WTC11 (cell line): ENCODE results near the gene NRXN3. TPM values are rescaled to one million over a fixed set of nuclear protein-coding genes. Genes with fewer than 3 reads are reported as not detected.

Experiments
- ATAC-seq: fragments of 200-7000 bp; cut with Tn5 transposase; 2 replicates; pipeline ENCODE4 v1.10.0; 2021; ENCODE audit warnings: mild to moderate bottlenecking, moderate library complexity
- CTCF ChIA-PET: fragments of 300-600 bp; sonication (Branson Sonifier 250); formaldehyde crosslinking; loops from one replicate; lab custom pipeline; 2021; ENCODE audit warnings: antibody characterized with exemption; lab: Charles Lee
- POLR2A ChIA-PET: fragments of 350-600 bp; sonication (Branson Sonifier 250); formaldehyde crosslinking; loops from one replicate; lab custom pipeline; 2021; ENCODE audit warnings: antibody characterized with exemption; lab: Charles Lee
- DNase-seq: peaks from one replicate; pipeline ENCODE4 v3.0.0; 2021; ENCODE audit warnings: low spot score
- H3K27ac Mint-ChIP-seq: 2 replicates; pipeline ENCODE4 v1.8.0; 2021; ENCODE audit warnings: mixed read lengths
- H3K27me3 Mint-ChIP-seq: 2 replicates; pipeline ENCODE4 v1.8.0; 2021; ENCODE audit warnings: low read depth, mild to moderate bottlenecking, moderate library complexity, mixed read lengths
- H3K36me3 Mint-ChIP-seq: 2 replicates; pipeline ENCODE4 v1.8.0; 2021; ENCODE audit warnings: mixed read lengths
- H3K4me1 Mint-ChIP-seq: 2 replicates; pipeline ENCODE4 v1.8.0; 2022; ENCODE audit warnings: mixed read lengths
- H3K4me3 Mint-ChIP-seq: 2 replicates; pipeline ENCODE4 v1.8.0; 2021; ENCODE audit warnings: mild to moderate bottlenecking, moderate library complexity, mixed read lengths
- H3K9me3 Mint-ChIP-seq: 2 replicates; pipeline ENCODE4 v1.8.0; 2021; ENCODE audit warnings: mixed read lengths
- AFF4 ChIP-seq: sonication (generic); formaldehyde crosslinking; IDR thresholded peaks from 2 replicates; pipeline ENCODE4 v1.8.1; 2023; ENCODE audit warnings: mild to moderate bottlenecking, missing genetic modification reagents, borderline replicate concordance
- ATF1 ChIP-seq: sonication (generic); formaldehyde crosslinking; IDR thresholded peaks from 2 replicates; pipeline ENCODE4 v1.8.1; 2023; ENCODE audit warnings: mild to moderate bottlenecking, moderate library complexity, missing genetic modification reagents
- CTCF ChIP-seq: fragments of 200-600 bp; IDR thresholded peaks from 2 replicates; pipeline ENCODE4 v1.8.0; 2022; ENCODE audit warnings: antibody characterized with exemption
- E2F1 ChIP-seq: sonication (generic); formaldehyde crosslinking; IDR thresholded peaks from 2 replicates; pipeline ENCODE4 v1.8.0; 2022; ENCODE audit warnings: mild to moderate bottlenecking, missing genetic modification reagents
- GABPB1 ChIP-seq: sonication (generic); formaldehyde crosslinking; IDR thresholded peaks from 2 replicates; pipeline ENCODE4 v1.8.1; 2023; ENCODE audit warnings: mild to moderate bottlenecking, missing genetic modification reagents
- MAX ChIP-seq: sonication (generic); formaldehyde crosslinking; IDR thresholded peaks from 2 replicates; pipeline ENCODE4 v1.8.0; 2022; ENCODE audit warnings: mild to moderate bottlenecking, missing genetic modification reagents
- PRDM15 ChIP-seq: sonication (generic); formaldehyde crosslinking; IDR thresholded peaks from 2 replicates; pipeline ENCODE4 v1.8.0; 2022; ENCODE audit warnings: missing genetic modification reagents
- SMAD3 ChIP-seq: sonication (generic); formaldehyde crosslinking; IDR thresholded peaks from 2 replicates; pipeline ENCODE4 v1.8.0; 2022; ENCODE audit warnings: missing genetic modification reagents, mild to moderate bottlenecking, borderline replicate concordance
- SOX15 ChIP-seq: fragments of 250-450 bp; sonication (Bioruptor Pico); IDR thresholded peaks from 2 replicates; pipeline ENCODE4 v1.9.0; 2021; ENCODE audit warnings: mild to moderate bottlenecking
- TEAD4 ChIP-seq: sonication (generic); formaldehyde crosslinking; IDR thresholded peaks from 2 replicates; pipeline ENCODE4 v1.8.0; 2022; ENCODE audit warnings: mild to moderate bottlenecking, missing genetic modification reagents
- USF1 ChIP-seq: sonication (generic); formaldehyde crosslinking; IDR thresholded peaks from 2 replicates; pipeline ENCODE4 v1.8.0; 2022; ENCODE audit warnings: mild to moderate bottlenecking, missing genetic modification reagents
- ZNF416 ChIP-seq: fragments of 250-450 bp; sonication (Bioruptor Pico); IDR thresholded peaks from 2 replicates; pipeline ENCODE4 v1.9.0; 2021; ENCODE audit warnings: mild to moderate bottlenecking, inconsistent platforms
- ZNF425 ChIP-seq: fragments of 250-450 bp; sonication (Bioruptor Pico); conservative IDR thresholded peaks from 2 replicates; pipeline ENCODE4 v1.9.0; 2021; ENCODE audit warnings: mild to moderate bottlenecking
- ZNF671 ChIP-seq: fragments of 250-450 bp; sonication (Bioruptor Pico); IDR thresholded peaks from 2 replicates; pipeline ENCODE4 v1.8.0; 2021; ENCODE audit warnings: mild to moderate bottlenecking
- total RNA-seq: library from RNA; stranded (reverse); gene quantifications from 3 replicates; pipeline ENCODE4 v1.2.3, GENCODE V29; 2021

Gene NRXN3
- total RNA-seq, 1 experiment from 2014 or later = 3.0 TPM

- DNase-seq = no peak
- Mint-ChIP-seq H3K4me1 (no peaks in the 10 kb centered on the region), H3K27ac (no peak overlapping the region), H3K4me3 (no peak overlapping the region), H3K27me3 (no peaks in the 10 kb centered on the region)
- ATAC-seq = no peak
- CTCF ChIA-PET = no interaction called here
- TF ChIP-seq ZNF671 (CRISPR knock-in tag) (no peak), TEAD4 (no peak), ZNF425 (CRISPR knock-in tag) (no peak), ZNF416 (CRISPR knock-in tag) (no peak), SOX15 (no peak), E2F1 (CRISPR knock-in tag) (no peak), USF1 (CRISPR knock-in tag) (no peak), PRDM15 (CRISPR knock-in tag) (no peak), SMAD3 (CRISPR knock-in tag) (no peak), MAX (CRISPR knock-in tag) (no peak), AFF4 (CRISPR knock-in tag) (no peak), ATF1 (CRISPR knock-in tag) (no peak), GABPB1 (no peak), CTCF (no peak)
- TF ChIP-seq, all 79 proteins: peak for 0
- POLR2A ChIA-PET = no interaction called here
- Mint-ChIP-seq H3K9me3 (no peaks in the 10 kb centered on the region; the same call in 1 of the 2 replicates), H3K36me3 (no peaks in the 10 kb centered on the region)
Measured at GRCh38 chr14:78383060-78383459, 212.9 kb downstream of the NRXN3 start.
